ENCODE results near the gene SLC4A7. TPM values are rescaled to one million over a fixed set of nuclear protein-coding genes. Genes with fewer than 3 reads are reported as not detected.
A peak's percentile ranks its signal among the peaks of the same experiment; 100 is the strongest.
"Not testable (repeated sequence)": the region's sequence is repeated elsewhere in the genome, so short reads cannot be mapped to it uniquely, and the experiment has no call there.

SLC4A7 gene
- total RNA-seq = 45.1 TPM

- peak; percentile 99 for DNase-seq (ENCODE audit: low spot score)
These were observed at the start of gene SLC4A7 for GRCh38 chr3:27484015-27484844. TSS of gene SLC4A7 (minus strand) at chr3:27484384. CDS start at chr3:27484126, 258 bp downstream.

- no peak for DNase-seq (ENCODE audit: low spot score)
These were observed 49.0 kb upstream of the SLC4A7 start for GRCh38 chr3:27533261-27533607.

- no peak for DNase-seq (ENCODE audit: low spot score)
These were observed 48.5 kb upstream of the SLC4A7 start for GRCh38 chr3:27532426-27533260.

GRCh38 chr3:27531193-27531751 lies 47.1 kb upstream of the SLC4A7 start:
- not testable (repeated sequence) for DNase-seq (ENCODE audit: low spot score)

- no peak for DNase-seq (ENCODE audit: low spot score)
These were observed 44.6 kb upstream of the SLC4A7 start for GRCh38 chr3:27528791-27529190.

- no peak for DNase-seq (ENCODE audit: low spot score)
These were observed 42.6 kb upstream of the SLC4A7 start for GRCh38 chr3:27526614-27527315.

GRCh38 chr3:27521872-27522265 lies 37.7 kb upstream of the SLC4A7 start:
- no peak for DNase-seq (ENCODE audit: low spot score)

- no peak for DNase-seq (ENCODE audit: low spot score)
These were observed 37.1 kb upstream of the SLC4A7 start for GRCh38 chr3:27521179-27521871.

GRCh38 chr3:27511724-27512422 lies 27.7 kb upstream of the SLC4A7 start:
- no peak for DNase-seq (ENCODE audit: low spot score)

GRCh38 chr3:27509376-27509775 lies 25.2 kb upstream of the SLC4A7 start:
- no peak for DNase-seq (ENCODE audit: low spot score)

GRCh38 chr3:27508424-27508823 lies 24.2 kb upstream of the SLC4A7 start:
- DNase-seq (ENCODE audit: low spot score) = no peak

GRCh38 chr3:27507515-27508266 lies 23.5 kb upstream of the SLC4A7 start:
- no peak for DNase-seq (ENCODE audit: low spot score)

- no peak for DNase-seq (ENCODE audit: low spot score)
These were observed 22.9 kb upstream of the SLC4A7 start for GRCh38 chr3:27507111-27507510.

- no peak for DNase-seq (ENCODE audit: low spot score)
These were observed 20.6 kb upstream of the SLC4A7 start for GRCh38 chr3:27504749-27505148.

GRCh38 chr3:27503526-27503925 lies 19.3 kb upstream of the SLC4A7 start:
- DNase-seq (ENCODE audit: low spot score) = no peak

- DNase-seq (ENCODE audit: low spot score) = no peak
These were observed 17.6 kb upstream of the SLC4A7 start for GRCh38 chr3:27501759-27502158.

GRCh38 chr3:27500986-27501385 lies 16.8 kb upstream of the SLC4A7 start:
- no peak for DNase-seq (ENCODE audit: low spot score)

- no peak for DNase-seq (ENCODE audit: low spot score)
These were observed 15.9 kb upstream of the SLC4A7 start for GRCh38 chr3:27500035-27500434.

GRCh38 chr3:27494784-27495183 lies 10.6 kb upstream of the SLC4A7 start:
- no peak for DNase-seq (ENCODE audit: low spot score)

- DNase-seq (ENCODE audit: low spot score) = no peak
These were observed 4.6 kb upstream of the SLC4A7 start for GRCh38 chr3:27488821-27489220.

All from ureter (tissue), 1 donor.